ENCODE data around the gene EIF5A2.
"Not testable (repeated sequence)": the region's sequence is repeated elsewhere in the genome, so short reads cannot be mapped to it uniquely, and the experiment has no call there.

Gene EIF5A2

GRCh38 chr3:170877311-170877710 is 31.1 kb downstream of the EIF5A2 start:
- H3K9ac ChIP-seq (ENCODE audit: low read length); H3K4me2 ChIP-seq (ENCODE audit: low read depth, low read length); H2AFZ ChIP-seq (ENCODE audit: low read length); DNase-seq; H3K9me3 ChIP-seq (replicated peaks; ENCODE audit: insufficient read depth, low read length); H4K20me1 ChIP-seq (ENCODE audit: insufficient read depth, low read length); H3K36me3 ChIP-seq (replicated peaks; ENCODE audit: insufficient read depth, low read length); H3K79me2 ChIP-seq (ENCODE audit: low read length); H3K9me2 ChIP-seq (replicated peaks; ENCODE audit: insufficient read depth, low read length); H3K4me1 ChIP-seq (ENCODE audit: low read length); H3K27me3 ChIP-seq (replicated peaks; ENCODE audit: insufficient read depth, low read length); H3K4me3 ChIP-seq (ENCODE audit: low read length); H3F3A ChIP-seq (ENCODE audit: insufficient read depth, low read length); H3K27ac ChIP-seq (ENCODE audit: low read length): not testable (repeated sequence)

GRCh38 chr3:170876537-170876936 is 31.9 kb downstream of the EIF5A2 start:
- H3K4me1 ChIP-seq (ENCODE audit: low read length) = no peaks in the 10 kb centered on the region
- TF ChIP-seq EZH2phosphoT487 (IDR thresholded peaks at IDR 0.05; ENCODE audit: low read length) (no peak), CTCF (IDR thresholded peaks at IDR 0.05; ENCODE audit: low read length) (no peak), EZH2 (optimal IDR thresholded peaks at IDR 0.05; ENCODE audit: low read depth, low read length) (no peak)
- H3K27ac ChIP-seq (ENCODE audit: low read length) = no peak overlapping the region
- DNase-seq = no peak
- no peaks in the 10 kb centered on the region for H3K36me3 ChIP-seq (replicated peaks; ENCODE audit: insufficient read depth, low read length)
- H3K79me2 ChIP-seq (ENCODE audit: low read length) = no peaks in the 10 kb centered on the region
- H3K9me2 ChIP-seq (replicated peaks; ENCODE audit: insufficient read depth, low read length) = no peaks in the 10 kb centered on the region
- no peak overlapping the region for H3K4me2 ChIP-seq (ENCODE audit: low read depth, low read length)
- no peaks in the 10 kb centered on the region for H4K20me1 ChIP-seq (ENCODE audit: insufficient read depth, low read length)
- H3K9me3 ChIP-seq (replicated peaks; ENCODE audit: insufficient read depth, low read length) = no peaks in the 10 kb centered on the region
- H3K27me3 ChIP-seq (replicated peaks; ENCODE audit: insufficient read depth, low read length) = no peaks in the 10 kb centered on the region
- no peak overlapping the region for H3K4me3 ChIP-seq (ENCODE audit: low read length)
- H3F3A ChIP-seq (ENCODE audit: insufficient read depth, low read length) = no peaks in the 10 kb centered on the region
- H2AFZ ChIP-seq (ENCODE audit: low read length) = no peak overlapping the region
- no peak overlapping the region for H3K9ac ChIP-seq (ENCODE audit: low read length)

GRCh38 chr3:170869645-170870593 is 38.5 kb downstream of the EIF5A2 start, which contains the start of gene RPL22L1:
Gene RPL22L1 (minus strand): TSS chr3:170870195. CDS start chr3:170870167, 28 bp downstream.
- DNase-seq = peak; percentile 100
- Histone ChIP-seq H4K20me1 (ENCODE audit: insufficient read depth, low read length) (peaks cover 23% of the 10 kb centered on the region; the same call in 1 of the 2 replicates), H3K9ac (ENCODE audit: low read length) (peak within 1 kb of the TSS; percentile 94), H3K4me3 (ENCODE audit: low read length) (peak within 1 kb of the TSS; percentile 88), H3F3A (ENCODE audit: insufficient read depth, low read length) (peaks cover 54% of the 10 kb centered on the region), H3K36me3 (replicated peaks; ENCODE audit: insufficient read depth, low read length) (peaks cover 13% of the 10 kb centered on the region), H3K79me2 (ENCODE audit: low read length) (peaks cover 28% of the 10 kb centered on the region), H3K27ac (ENCODE audit: low read length) (peak within 1 kb of the TSS; percentile 78), H3K4me1 (ENCODE audit: low read length) (peaks cover 8% of the 10 kb centered on the region), H3K9me3 (replicated peaks; ENCODE audit: insufficient read depth, low read length) (no peaks in the 10 kb centered on the region), H3K4me2 (ENCODE audit: low read depth, low read length) (peak within 1 kb of the TSS; percentile 70), H2AFZ (ENCODE audit: low read length) (peak within 1 kb of the TSS; percentile 66), H3K9me2 (replicated peaks; ENCODE audit: insufficient read depth, low read length) (no peaks in the 10 kb centered on the region), H3K27me3 (replicated peaks; ENCODE audit: insufficient read depth, low read length) (no peaks in the 10 kb centered on the region)
- TF ChIP-seq EZH2 (optimal IDR thresholded peaks at IDR 0.05; ENCODE audit: low read depth, low read length) (no peak), CTCF (IDR thresholded peaks at IDR 0.05; ENCODE audit: low read length) (peak; percentile 18; the same call in 1 of the 2 replicates)

- peaks cover 23% of the 10 kb centered on the region; the same call in 1 of the 2 replicates for H4K20me1 ChIP-seq (ENCODE audit: insufficient read depth, low read length)
- DNase-seq = peak; percentile 24
- peak overlapping the region; percentile 94 for H3K9ac ChIP-seq (ENCODE audit: low read length)
- H2AFZ ChIP-seq (ENCODE audit: low read length) = peak overlapping the region; percentile 40; the same call in 1 of the 2 replicates
- peaks cover 59% of the 10 kb centered on the region for H3F3A ChIP-seq (ENCODE audit: insufficient read depth, low read length)
- H3K4me3 ChIP-seq (ENCODE audit: low read length) = peak overlapping the region; percentile 88
- no peaks in the 10 kb centered on the region for H3K9me3 ChIP-seq (replicated peaks; ENCODE audit: insufficient read depth, low read length)
- H3K9me2 ChIP-seq (replicated peaks; ENCODE audit: insufficient read depth, low read length) = no peaks in the 10 kb centered on the region
- peaks cover 13% of the 10 kb centered on the region for H3K36me3 ChIP-seq (replicated peaks; ENCODE audit: insufficient read depth, low read length)
- H3K4me2 ChIP-seq (ENCODE audit: low read depth, low read length) = peak overlapping the region; percentile 70
- TF ChIP-seq CTCF (IDR thresholded peaks at IDR 0.05; ENCODE audit: low read length) (no peak), EZH2phosphoT487 (IDR thresholded peaks at IDR 0.05; ENCODE audit: low read length) (no peak), EZH2 (optimal IDR thresholded peaks at IDR 0.05; ENCODE audit: low read depth, low read length) (no peak)
- H3K79me2 ChIP-seq (ENCODE audit: low read length) = peaks cover 28% of the 10 kb centered on the region
- no peaks in the 10 kb centered on the region for H3K27me3 ChIP-seq (replicated peaks; ENCODE audit: insufficient read depth, low read length)
- peak overlapping the region; percentile 78 for H3K27ac ChIP-seq (ENCODE audit: low read length)
- peaks cover 8% of the 10 kb centered on the region for H3K4me1 ChIP-seq (ENCODE audit: low read length)
Measured at GRCh38 chr3:170869239-170869590, 39.2 kb downstream of the EIF5A2 start.
